ENCODE measurements around the gene PHF12.
"Not testable (repeated sequence)": the region's sequence is repeated elsewhere in the genome, so short reads cannot be mapped to it uniquely, and the experiment has no call there.

PHF12 gene

DNA sequence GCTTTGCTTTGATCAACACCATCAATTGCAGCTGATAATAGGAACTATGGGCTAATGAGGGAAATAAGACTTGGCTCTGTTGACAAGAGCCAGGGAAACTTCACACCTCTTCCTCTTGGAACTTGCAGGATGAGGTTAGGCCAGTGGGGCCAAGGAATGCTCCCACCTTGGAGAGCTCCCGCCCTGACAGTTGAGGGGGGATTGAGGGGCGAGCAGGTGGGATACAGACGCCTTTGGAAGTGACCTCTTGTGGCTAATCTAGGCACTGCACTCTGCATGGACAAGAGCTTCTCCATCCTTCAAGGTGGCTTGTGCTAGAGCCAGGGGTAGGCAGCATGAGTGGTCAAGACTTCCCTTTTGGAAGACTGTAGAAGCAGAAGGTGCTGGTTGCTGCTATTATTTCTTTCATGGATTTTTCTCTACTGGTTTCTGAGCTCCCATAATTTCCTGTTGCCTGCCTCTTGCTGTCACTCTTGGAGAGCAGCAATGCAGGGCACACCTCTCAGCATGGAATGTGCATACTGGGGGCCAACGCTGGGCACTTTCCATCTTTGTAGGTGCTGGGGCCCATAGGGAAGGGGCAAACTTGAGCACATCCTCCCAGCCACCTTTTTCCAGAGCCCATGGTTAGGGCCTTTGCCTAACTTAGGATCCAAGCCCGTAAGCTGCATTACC, 2.3 kb upstream of the PHF12 start:
- peak; percentile 87 for DNase-seq

DNA sequence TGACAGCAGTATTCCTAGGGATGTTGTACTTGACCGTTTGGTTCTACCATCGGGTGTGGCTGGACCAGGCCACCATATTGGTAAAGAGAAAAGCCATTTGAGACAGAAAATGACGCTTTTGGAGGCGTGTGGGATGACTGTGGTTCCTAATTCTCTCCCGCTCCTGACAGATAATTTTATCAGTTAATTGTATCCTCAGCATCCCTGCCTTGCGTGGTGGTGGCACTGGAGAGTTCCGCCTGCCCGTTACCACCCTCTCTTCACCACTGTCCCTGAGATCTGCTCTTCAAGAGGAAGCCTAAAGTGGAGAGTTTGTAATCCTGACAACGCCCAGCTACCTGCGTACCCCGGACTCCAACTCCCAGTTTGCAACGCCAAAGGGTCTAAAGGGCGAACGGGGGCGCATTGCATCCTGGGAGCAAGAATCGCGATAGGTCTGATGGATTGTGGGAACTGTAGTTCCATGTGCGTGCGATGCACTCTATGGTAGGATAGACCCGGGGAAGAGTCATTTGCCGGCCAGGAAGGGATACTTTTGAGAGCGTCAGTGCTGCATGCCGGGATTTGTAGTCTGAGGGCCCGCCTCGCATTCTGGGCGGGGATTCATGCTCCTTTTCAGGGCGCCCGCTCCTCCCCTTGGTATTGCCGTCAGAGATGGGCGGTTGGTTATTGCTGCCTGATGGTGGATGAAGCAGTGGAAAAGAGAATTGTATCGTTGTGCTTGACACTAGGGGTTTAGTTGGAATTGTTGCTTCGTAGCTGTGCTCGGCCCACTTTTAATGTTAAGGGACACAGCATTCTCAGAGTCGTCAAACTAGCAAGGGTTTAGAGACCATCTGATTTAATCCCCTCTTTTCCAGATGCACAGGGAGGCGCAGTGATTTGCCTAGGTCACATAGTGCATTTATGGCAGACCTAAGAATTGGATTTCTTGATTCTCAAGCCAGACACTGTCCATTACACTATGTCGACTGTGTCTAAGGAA, 965 bp upstream of the PHF12 start:
- DNase-seq, result peak; percentile 100

DNA sequence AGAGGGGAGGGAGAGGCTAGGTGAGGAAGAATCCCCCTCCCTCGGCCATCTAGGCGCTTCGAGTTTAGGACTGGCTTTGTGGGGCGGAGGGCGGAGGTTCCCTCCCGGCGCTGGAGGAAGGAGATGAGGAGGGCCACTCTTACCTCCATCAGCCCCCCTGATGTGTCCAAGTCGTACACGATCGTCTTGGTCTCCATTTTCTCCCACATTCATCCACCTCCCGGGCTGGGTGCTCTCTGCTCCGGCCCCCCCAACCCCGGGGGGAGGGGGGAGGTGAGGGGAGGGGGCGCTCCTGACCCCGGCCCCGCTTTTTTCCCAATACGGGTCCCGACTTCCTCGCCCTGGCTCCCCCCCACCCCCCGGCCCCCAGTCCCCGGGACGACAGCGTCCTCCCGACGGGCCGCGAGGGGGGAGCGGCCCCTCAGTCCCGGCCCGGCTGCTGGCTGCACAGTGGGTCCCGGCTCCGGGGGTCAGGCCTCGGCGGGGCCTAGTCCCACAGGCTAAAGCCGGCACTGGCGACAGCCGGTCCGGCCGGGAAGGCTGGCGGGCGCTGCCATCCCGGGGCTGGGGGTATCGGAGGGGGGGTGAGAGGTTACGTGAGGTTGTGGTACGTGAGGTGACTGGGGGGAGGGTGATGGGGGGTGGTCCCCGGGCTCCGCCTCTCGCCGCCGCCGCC, 428 bp downstream of the PHF12 start:
- no peak for DNase-seq

DNA sequence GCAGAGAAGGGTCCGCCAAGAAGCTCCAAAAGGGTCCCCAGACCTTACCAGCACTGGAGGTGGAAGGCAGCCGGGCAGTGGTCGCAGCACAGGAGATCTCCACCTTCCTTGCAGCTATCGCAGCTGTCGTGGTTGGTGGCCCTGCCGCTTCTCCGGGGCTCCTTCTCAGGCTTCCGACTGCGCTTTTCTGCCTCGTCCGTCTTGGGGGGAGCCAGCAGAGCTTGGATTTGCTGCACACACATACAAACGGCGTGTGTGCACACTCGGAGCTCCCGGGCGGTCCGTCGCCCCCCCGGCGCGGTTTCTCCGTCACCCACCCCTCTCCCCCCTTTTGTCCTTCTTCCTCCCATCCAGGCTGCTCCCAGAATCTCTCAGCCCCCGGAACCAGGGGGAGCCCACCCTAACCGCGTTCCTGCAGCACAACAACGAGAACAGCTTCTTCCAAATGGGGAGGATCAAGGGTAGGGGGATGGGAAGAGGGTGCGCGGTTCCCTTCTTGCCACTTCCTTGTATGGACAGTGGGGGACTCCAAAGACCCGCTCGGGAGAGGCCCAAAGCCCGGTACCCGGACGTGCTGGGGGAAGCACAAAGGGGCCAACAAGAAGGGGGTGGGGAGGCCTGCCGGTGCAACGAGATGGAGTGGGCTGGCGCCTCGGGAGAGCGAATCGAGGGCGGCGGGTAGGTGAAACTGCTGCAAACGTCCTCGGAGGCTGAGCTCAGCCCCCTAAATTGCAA, 1.1 kb downstream of the PHF12 start:
- peak; percentile 78 for DNase-seq

DNA sequence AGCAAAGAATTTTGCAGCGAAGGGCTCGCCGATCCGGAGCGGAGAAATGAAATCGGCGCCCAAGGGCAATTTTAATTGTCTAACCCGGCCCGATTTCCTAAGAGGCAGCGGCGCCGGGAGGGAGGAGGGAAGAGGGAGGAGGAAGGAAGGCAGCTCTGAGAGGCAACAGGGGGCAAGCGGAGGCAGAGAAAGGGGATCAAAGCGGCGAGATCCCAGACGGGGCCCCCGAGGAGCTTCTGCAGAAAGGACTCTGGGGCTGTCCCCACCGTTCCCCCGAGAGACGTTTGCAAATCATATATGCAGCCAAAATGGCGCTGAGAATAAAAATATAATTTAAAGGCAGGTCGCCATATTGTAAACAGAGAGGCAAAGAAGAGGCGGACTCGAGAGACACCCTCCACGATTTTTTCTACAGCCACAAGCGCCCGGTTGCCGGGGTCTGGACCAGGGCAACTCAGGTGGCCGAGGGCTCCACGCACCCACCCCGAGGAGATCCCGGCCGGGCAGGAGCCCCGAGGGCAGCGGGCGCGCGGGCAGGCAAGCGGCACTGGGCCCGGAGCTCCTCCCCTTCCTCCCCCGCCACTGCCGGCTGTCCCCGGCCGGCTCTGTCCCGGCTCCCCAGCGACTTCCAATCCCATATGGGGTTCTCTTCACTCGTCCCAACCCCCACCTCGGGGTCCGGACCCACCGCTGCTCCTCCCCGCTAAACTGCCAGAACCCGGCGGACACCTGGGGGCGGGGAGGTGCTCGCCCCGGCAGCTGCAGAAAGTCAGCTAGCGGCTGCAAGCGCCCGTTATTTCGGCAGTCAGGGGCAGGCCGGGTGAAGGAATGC, 1.9 kb downstream of the PHF12 start:
- peak; percentile 90 for DNase-seq

DNA sequence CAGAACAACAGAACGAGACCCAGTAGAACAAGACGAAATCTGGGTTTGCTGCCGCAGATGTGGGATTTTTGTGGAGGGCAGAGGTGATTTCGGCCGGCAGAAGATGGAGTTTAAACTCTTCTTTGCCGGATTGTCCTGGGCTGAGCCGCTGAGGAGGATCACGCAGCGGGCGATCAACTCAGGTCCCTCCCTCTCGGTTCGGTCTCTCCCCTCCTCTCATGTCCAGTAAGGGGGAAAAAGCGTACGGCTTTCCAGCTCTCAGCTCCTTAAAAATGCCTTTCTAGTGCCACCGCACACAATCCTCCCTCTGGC, 2.5 kb downstream of the PHF12 start:
- DNase-seq, result no peak

DNA sequence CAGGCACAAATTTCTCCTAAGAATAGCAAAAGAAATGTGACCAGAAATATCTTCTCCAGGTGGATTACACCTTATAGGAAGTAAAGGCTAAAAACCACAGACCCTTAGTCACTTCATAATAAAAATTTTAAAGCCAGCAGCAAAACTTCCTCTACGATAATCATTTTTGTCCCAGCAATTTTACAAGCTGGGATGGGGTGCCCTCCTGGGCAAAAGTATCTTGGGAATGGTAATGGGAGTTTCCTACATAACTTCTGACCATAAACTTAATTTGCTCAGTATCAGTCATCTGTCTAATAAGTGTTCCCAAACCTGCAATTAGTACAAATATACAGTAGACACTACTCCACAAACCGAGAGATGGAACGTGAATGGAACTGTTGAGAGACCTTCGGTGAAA, 3.0 kb downstream of the PHF12 start:
- no peak for DNase-seq

DNA sequence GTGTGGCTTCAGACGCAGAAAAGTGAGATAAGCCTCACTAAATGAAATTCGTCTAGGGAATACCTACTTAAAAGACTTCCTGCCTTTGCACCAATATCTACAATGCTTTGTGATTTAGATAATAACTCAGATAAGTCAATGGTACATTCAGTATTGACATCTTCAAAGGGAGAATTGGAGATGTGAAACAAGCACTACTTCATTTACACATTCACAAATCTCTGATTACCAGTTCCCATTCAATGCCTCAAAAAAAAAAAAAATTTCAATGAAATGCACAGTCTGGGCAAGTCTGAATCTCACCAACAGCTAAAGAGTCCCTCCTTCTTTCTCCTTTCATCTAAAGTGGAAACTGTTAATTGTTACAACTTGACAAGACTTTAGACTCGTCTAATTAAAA, 3.7 kb downstream of the PHF12 start:
- DNase-seq, result no peak

DNA sequence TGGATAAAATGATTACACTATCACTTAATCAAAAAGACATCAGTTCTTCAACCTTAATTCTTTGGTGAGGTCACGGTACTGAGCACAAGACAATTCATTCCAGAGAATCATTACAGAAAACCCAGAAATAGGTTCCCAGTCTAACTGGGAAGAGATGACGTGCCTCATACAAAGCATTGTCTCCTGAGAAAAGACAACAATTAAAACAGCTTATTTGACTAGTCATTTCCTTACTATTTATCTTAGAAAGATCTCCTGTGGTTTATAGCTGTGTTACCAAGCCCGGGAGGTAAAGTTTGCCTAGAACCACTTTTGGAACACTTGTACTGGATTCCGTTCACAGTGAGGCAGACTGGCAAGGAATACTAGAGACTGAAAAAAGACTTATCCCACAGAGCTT, 5.1 kb downstream of the PHF12 start:
- no peak for DNase-seq

DNA sequence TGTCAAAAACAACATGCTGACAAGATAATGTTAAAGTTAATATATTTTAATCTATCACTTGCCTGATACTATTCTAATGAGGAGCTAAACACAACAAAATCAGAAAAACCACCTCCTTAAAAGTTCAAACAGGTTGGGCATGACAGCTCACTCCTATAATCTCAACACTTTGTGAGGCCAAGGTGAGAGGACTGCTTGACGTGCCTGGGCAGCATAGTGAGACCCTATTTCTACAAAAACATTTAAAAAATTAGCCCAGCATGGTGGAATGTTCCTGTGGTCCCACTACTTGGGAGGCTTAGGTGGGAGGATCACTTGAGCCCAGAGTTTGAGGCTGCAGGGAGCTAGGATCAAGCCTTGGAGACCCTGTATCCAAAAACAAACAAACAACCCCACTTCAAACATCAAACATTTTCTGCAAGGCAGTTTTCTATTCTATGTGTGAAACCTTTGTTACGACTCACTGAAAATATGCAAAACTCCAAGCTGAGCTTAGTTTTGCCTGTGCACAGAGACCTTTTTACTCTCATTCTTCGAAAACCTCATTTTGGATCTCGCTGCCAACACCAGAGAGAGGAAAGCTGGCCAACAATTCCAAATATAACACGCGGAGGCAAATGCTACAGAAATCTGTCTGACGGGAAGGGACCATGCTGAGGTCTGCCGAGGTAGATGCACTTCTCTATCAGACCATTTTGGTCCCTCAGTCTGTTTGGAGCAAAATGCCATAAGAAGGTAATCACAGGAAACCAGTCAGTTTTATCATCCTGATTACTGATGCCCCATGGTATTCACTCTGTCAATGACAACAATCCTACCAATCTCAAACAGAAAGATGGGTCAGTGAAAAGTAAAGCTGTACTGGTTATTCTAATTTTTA, 6.2 kb downstream of the PHF12 start:
- DNase-seq, result no peak

DNA sequence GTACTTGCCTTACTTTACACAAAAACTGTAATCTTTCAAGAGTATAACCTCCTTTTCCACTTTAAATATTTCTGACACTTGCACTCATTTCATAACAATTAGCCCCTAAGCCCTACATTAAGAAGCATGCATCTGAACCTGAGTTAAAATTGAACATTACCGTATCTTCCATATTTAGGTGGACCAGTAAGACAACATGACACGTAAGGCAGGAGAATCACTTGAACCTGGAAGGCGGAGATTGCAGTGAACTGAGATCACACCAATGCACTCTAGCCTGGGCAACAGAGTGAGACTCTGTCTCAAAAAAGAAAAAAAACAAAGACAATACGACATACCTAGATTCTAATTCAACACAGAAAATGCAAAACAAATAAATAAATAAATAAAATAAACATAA, 7.0 kb downstream of the PHF12 start:
- no peak for DNase-seq

DNA sequence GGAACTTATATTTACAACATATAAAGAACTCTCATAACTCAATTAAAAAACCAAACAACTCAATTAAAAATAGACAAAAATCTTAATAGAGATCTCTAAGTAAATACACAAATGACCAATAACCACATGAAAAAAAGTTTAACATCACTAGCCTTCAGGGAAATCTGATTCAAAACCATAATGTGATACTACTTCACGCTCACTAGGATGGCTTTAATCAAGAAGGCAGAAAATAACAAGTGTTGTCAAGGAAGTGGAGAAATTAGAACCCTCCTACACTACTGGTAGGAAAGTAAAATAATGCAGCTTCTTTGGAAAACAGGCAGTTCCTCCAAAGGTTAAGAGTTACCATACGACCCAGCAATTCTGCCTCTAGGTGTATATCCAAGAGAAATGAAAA, 8.4 kb downstream of the PHF12 start:
- no peak for DNase-seq

DNA sequence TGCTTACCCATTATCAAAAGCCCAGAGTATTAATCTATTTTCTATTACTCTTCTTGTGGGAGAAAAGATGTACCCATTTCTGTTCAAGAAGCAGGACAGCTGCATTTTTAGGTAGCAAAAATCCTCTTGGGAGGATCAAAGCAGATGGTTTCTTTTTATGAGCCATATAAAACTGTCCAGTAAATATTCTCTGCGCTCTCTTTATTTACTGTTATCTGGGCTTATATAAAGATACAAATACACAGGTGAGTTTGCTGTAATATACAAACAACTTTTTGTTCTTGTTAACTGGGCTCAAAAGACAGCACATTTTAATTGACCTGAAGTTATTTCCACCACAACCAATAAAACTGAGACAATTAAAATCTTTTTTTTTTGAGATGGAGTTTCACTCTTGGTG, 10.1 kb downstream of the PHF12 start:
- no peak for DNase-seq

DNA sequence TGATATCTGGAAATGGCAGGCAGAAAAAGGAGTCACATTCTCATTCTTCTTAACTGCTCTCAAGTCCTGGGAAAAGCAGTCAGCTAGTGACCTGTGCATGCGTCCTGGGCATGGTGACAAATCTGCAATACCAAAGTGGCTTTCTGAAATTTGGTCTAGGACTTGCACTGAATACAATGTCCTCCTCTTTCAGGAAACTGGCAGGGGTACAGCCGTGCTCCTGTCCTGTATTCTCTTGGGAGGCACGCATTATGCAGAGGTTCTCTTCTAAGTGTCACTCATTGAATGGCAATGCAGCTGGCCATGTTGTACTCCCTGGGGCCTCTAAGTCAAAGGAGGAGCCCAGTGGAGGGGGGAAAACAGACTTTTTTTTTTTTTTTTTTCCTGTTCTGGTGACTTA, 10.6 kb downstream of the PHF12 start:
- no peak for DNase-seq

DNA sequence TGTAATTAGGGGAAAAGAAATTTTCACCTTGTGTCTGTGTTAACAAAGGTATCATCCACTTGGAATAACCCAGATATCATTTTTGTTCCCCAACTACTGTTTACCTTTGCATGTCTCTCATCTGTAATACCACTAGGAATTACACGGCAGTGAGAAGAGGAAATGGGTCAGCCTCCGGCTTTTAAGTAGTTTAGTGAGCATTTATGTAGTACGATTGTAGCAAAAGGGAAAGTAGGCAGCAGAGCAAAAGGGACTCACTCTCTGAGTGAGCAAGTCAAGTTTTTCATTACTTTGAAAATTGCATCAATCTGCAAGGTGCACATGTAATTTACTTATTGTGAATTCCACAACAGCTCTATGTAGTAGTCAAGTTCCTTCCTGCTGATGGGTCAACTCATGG, 11.2 kb downstream of the PHF12 start:
- DNase-seq, result no peak

DNA sequence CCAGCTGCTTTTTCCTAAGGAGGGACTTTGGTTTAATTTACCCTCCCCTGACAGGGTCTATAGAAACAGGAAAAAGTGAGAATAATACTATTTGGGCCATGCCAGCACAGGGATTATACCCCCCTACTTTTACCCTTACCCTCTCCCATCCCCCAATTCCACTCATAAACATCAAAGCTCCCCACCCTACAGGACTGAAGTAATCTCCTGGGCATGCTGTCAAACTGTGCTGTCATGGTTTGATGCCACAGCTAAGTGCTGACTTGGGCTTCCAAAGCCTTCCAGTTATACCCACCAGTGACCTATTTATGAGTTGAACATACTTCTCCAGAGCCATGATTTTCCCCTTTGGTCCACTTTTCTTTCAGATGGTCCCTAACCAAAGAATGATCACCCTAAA, 12.8 kb downstream of the PHF12 start:
- DNase-seq, result no peak

DNA sequence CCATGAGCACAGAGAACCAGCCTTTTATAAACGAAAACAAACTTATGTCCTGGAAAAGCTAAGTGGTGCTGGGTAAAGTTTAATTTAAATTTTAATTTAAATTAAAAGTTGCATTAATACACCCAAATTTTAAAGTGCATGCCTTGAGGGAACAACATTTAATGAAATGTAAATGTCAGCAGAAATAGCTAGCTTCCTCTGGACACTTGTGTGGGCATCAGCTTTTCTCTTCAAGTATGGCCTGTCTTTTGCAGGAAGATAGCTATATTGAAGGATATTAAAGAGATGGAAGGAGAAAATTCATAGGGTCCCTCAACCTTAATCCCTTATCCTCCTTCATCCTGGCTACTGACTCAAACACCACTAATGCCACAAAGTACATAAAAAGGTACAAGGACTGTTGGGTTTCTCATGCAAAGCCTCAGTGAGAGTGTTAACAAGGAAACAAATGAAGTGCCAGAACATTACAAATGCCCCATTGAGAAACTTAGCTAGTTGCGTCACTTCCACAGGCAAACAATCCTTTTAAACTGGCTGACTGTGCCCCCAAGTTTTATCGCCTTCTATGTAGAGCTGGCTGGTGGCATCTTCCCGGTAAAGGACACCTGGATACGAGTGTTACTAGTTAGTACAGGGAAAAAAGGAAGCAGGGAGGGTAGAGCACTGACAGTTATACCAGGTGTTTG, 14.1 kb downstream of the PHF12 start:
- no peak for DNase-seq

DNA sequence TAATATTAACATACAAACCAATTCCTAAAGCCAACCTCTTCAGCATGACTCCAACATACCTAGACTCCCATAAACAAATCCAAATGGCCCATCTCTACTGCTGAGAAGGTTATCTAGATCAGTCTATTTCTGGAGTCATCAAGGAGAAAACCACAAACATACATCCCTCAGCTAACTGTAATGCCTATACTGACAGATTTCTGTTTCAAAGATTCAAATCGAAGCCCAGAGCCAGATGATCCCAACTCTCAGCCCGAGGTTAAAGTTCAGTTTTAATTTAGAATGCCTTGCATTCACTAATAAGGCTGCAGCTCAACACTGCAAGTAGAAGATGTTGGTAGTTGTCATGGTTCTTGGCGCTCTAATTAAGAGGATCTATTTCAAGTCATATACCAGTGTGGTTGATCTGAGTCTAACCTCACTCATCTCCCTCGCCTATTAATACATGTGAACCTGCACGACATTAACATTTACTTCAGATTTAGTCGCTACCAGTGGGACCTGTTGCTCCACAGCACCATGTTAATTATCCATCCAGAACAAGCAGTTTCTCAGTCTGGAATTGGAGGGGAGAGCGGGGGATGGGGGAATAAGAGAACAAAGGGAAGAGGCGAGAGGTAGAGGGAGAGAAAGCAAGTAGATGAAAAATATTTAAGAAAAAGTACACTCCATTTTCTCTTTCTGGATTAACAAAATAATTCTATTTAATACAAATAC, 15.4 kb downstream of the PHF12 start:
- DNase-seq, result peak; percentile 45

DNA sequence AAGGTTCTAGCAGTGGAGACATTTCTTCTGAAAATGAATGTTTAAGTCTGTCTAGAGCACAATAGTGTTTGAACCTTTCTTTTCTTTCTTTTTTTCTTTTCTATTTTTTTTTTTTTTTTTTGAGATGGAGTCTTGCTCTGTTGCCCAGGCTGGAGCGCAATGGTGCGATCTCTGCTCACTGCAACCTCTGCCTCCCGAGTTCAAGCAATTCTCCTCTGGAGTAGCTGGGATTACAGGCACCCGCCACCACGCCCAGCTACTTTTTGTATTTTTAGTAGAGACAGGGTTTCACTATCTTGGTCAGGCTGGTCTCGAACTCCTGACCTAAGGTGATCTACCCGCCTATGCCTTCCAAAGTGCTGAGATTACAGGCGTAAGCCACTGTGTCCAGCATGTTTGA, 16.8 kb downstream of the PHF12 start:
- not testable (repeated sequence) for DNase-seq

DNA sequence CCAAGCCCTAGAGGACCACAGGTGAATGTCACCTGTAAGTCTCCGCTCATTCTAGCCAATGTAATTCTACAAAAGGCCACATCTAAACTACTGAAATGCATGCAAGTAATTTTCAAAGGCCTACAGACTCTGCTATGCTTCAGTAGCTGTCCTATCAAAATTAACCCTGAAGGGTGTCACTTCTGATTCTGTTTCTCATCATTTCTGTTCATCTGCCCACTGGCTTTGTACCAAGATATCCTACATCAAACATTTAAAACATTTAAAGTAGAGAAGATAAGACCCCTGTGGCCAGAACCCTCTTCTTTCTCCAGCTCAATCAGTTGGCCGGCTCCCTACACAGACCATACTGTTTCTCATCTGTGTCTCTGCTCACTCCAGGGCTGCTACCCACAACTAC, 21.5 kb downstream of the PHF12 start:
- no peak for DNase-seq
